Upper lobe of right lung (tissue), 1 donor: ENCODE data around the gene SRGAP2B. TPM values are rescaled to one million over a fixed set of nuclear protein-coding genes. Genes with fewer than 3 reads are reported as not detected.

Source experiments
- total RNA-seq: library from RNA; stranded (reverse); fragmentation: NEBNext Ultra II Directional; extraction: Animal tissue kit (Norgen Biotek cat#: 25700); gene quantifications from one replicate; pipeline ENCODE4 v1.2.1, GENCODE V29; 2021
- donor health status: DM: no; HTN: yes; CAD: no; lungs with severe emphysema.

Gene SRGAP2B
- total RNA-seq, 1 donor from 2014 or later, result 35.1 TPM

Other genes starting within 250 kb of the SRGAP2B start
- 0.43 TPM for gene FAM72D, start 646 bp upstream of the SRGAP2B start, total RNA-seq
- gene PPIAL4D, start 146.8 kb upstream of the SRGAP2B start, total RNA-seq, result not detected